Endothelial cell (in vitro differentiated cells): ENCODE results near the gene LEMD2. TPM values are rescaled to one million over a fixed set of nuclear protein-coding genes. Genes with fewer than 3 reads are reported as not detected.

Source experiments
- DNase-seq: peaks from one replicate; pipeline ENCODE4 v3.0.0; 2021; ENCODE audit warnings: low spot score
- H3K27ac Mint-ChIP-seq: one replicate; pipeline ENCODE4 v1.8.0; 2021; ENCODE audit warnings: mixed read lengths, inconsistent platforms; ENCODE audit not compliant: unreplicated experiment
- H3K27me3 Mint-ChIP-seq: one replicate; pipeline ENCODE4 v1.8.0; 2021; ENCODE audit warnings: mild to moderate bottlenecking, moderate library complexity, mixed read lengths, inconsistent platforms; ENCODE audit not compliant: unreplicated experiment
- H3K36me3 Mint-ChIP-seq: one replicate; pipeline ENCODE4 v1.8.0; 2021; ENCODE audit warnings: mild to moderate bottlenecking, low read depth, mixed read lengths, inconsistent platforms; ENCODE audit not compliant: unreplicated experiment
- H3K4me1 Mint-ChIP-seq: one replicate; pipeline ENCODE4 v1.8.0; 2021; ENCODE audit warnings: mild to moderate bottlenecking, mixed read lengths, inconsistent platforms; ENCODE audit not compliant: unreplicated experiment
- H3K4me3 Mint-ChIP-seq: one replicate; pipeline ENCODE4 v1.8.0; 2021; ENCODE audit warnings: mild to moderate bottlenecking, mixed read lengths, inconsistent platforms; ENCODE audit not compliant: unreplicated experiment
- H3K9me3 Mint-ChIP-seq: one replicate; pipeline ENCODE4 v1.8.0; 2021; ENCODE audit warnings: mixed read lengths, inconsistent platforms; ENCODE audit not compliant: unreplicated experiment
- total RNA-seq: library from RNA; stranded (reverse); fragmentation: NEBNext Ultra II Directional; extraction: Animal tissue kit (Norgen Biotek cat#: 25700); gene quantifications from one replicate; pipeline ENCODE4 v1.2.1, GENCODE V29; 2021; ENCODE audit not compliant: unreplicated experiment
- TF ChIP-seq, protein P1 (sequence below): fragments of 200-600 bp; sonication (generic); IDR thresholded peaks from one replicate; pipeline ENCODE4 v1.5.0; 2021; ENCODE audit warnings: antibody characterized with exemption; ENCODE audit not compliant: unreplicated experiment

The LEMD2 gene
- total RNA-seq, 1 donor from 2014 or later: 105 TPM

DNA sequence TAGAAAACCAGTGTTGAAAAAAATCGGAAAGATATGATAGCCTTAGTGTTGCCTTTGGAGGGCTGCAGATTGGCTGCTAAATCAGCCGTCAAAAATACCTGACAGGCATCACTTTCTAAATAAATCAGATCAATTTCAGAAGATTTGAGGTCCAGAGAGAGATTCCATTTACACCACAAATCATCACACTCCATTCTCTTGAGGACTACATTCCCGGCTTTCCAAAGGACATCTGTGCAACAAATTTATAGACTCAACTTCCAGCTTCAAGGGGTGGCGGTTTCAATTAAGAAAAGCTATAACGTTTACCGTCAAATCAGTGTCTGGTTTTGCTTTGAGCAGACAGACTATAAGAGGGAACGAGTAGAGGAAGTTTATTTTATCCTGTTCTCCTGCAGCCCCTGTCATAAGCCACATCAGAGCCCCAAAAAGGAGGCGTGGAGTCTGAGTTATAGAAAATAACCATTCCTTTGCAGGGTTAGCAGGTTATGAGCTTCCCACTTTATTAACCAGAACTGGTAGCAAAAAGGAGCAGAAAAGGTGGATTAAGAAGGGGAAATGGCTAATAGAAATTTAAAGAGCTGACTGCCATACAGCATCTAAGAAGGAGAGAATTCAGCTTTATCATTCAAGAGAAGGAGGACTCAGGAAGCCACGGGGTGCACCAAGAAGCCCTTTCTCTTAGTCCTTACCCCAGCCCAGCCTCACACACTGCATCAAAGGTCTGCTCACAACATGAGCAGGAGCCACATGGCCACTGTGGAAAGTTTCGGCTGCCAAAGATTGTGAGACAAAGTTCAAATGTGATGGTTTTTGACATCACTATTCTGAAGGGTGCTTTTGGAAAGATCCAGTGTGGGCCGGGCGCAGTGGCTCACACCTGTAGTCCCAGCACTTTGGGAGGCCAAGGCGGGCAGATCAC lies 64.6 kb downstream of the LEMD2 start:
- no peak overlapping the region for H3K4me3 Mint-ChIP-seq
- H3K27me3 Mint-ChIP-seq: peaks cover 2% of the 10 kb centered on the region
- H3K36me3 Mint-ChIP-seq: no peaks in the 10 kb centered on the region
- H3K27ac Mint-ChIP-seq: no peak overlapping the region
- TF ChIP-seq, protein P1, sequence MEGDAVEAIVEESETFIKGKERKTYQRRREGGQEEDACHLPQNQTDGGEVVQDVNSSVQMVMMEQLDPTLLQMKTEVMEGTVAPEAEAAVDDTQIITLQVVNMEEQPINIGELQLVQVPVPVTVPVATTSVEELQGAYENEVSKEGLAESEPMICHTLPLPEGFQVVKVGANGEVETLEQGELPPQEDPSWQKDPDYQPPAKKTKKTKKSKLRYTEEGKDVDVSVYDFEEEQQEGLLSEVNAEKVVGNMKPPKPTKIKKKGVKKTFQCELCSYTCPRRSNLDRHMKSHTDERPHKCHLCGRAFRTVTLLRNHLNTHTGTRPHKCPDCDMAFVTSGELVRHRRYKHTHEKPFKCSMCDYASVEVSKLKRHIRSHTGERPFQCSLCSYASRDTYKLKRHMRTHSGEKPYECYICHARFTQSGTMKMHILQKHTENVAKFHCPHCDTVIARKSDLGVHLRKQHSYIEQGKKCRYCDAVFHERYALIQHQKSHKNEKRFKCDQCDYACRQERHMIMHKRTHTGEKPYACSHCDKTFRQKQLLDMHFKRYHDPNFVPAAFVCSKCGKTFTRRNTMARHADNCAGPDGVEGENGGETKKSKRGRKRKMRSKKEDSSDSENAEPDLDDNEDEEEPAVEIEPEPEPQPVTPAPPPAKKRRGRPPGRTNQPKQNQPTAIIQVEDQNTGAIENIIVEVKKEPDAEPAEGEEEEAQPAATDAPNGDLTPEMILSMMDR: no peak
- H3K4me1 Mint-ChIP-seq: no peaks in the 10 kb centered on the region
- DNase-seq: no peak
- no peaks in the 10 kb centered on the region for H3K9me3 Mint-ChIP-seq

DNA sequence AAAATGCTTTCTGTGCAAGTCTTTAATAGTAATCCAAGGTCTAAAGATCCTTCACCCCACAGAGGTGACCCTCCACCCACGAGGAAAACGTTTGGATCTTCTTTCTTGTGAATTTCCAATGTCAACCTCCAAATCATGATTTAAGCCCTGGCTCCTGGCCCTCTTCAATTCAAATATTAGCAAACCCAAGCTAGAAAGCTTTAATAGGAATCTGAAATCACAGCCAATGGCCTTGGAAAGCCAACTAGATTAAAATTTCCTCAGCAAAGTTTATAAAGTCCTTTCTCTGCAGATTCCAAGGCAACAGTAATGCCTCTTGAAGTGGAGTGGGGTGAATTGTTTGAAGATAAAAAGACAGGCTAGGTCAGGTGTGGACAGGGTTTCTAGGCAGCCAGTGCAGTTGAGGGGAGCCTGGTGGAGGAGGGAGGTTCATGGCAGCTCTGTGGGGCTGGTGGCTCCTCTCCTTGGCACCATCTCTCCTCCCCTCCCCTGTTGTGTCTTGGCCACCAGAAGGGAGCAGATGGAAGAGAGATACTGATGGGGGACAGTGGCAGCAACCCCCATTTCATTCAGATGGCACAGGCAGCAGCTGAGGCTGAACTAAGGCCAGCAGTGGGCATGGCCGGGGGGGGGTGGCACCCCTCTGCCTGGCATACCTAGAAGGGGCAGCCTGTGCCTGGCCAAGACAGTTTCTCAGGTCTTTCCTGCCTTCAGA lies 65.4 kb downstream of the LEMD2 start:
- Mint-ChIP-seq H3K4me1 (no peaks in the 10 kb centered on the region), H3K9me3 (no peaks in the 10 kb centered on the region), H3K27me3 (peaks cover 4% of the 10 kb centered on the region), H3K4me3 (no peak overlapping the region), H3K27ac (no peak overlapping the region), H3K36me3 (no peaks in the 10 kb centered on the region)
- TF ChIP-seq, protein P1: no peak
- no peak for DNase-seq

DNA sequence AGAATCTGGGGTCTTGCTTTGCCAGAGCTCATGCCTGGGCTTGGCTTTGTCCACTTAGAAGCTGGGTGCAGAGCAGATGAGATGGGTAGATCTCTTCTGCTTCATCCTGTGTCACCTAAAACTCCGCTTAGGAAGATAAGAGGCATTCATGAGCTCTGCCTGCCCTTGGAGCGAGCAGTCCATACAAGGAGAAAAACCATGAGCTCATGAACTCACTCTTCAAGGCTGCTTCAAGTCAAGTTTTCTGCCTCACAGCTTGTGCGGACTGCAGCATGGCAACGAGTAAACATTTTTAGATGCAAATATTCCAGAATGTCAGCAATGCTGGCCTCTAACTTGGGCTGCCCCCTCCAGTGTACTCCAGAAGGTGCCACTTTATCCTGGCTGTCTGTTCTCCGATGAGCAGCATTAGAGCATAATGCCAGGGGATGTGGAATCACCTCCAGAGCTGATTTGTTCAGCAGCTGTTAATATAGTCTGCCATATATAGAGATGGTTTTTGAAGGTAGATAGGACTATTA lies 66.8 kb downstream of the LEMD2 start:
- TF ChIP-seq, protein P1: no peak
- Mint-ChIP-seq H3K4me3 (no peak overlapping the region), H3K36me3 (no peaks in the 10 kb centered on the region), H3K9me3 (no peaks in the 10 kb centered on the region), H3K27ac (no peak overlapping the region), H3K4me1 (no peaks in the 10 kb centered on the region), H3K27me3 (peaks cover 4% of the 10 kb centered on the region)
- DNase-seq: no peak

DNA sequence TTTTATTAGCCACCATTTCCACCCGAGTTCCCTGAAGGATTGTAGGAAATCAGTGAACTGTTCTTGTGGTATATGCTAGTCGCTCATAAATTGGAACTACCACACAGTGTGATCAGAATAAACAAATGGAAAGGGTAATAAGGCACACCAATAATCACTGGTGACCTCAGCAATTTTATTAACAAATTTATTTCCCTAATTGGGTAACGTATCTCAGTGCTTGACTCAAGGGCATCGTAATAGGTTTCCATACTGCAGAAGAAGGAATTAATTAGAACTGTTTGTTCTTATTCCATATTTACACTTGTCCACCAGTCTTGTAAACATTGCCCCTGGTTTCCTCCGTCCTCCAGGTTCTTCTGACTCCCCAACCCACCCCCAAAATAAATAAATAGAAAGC lies 67.4 kb downstream of the LEMD2 start:
- H3K4me3 Mint-ChIP-seq: no peak overlapping the region

More for the DNA sequence above, 67.4 kb downstream of the LEMD2 start:
- TF ChIP-seq, protein P1: no peak
- Mint-ChIP-seq H3K36me3 (no peaks in the 10 kb centered on the region), H3K4me1 (no peaks in the 10 kb centered on the region), H3K27ac (no peak overlapping the region), H3K27me3 (peaks cover 4% of the 10 kb centered on the region), H3K9me3 (no peaks in the 10 kb centered on the region)
- DNase-seq: no peak

Other genes with a start within 250 kb of the LEMD2 start
- 51.4 TPM for gene BAK1, start 208.9 kb downstream of the LEMD2 start, total RNA-seq
- 124 TPM for gene ITPR3, start 167.8 kb downstream of the LEMD2 start, total RNA-seq
- gene UQCC2, start 77.4 kb downstream of the LEMD2 start, total RNA-seq: 54.9 TPM
- gene IP6K3, start 42.2 kb downstream of the LEMD2 start, total RNA-seq: not detected
- not detected for gene MLN, start 14.9 kb upstream of the LEMD2 start, total RNA-seq